ENCODE data around the gene ZNF560. TPM values are rescaled to one million over a fixed set of nuclear protein-coding genes. Genes with fewer than 3 reads are reported as not detected.

Gene ZNF560
- total RNA-seq, 1 experiment from 2014 or later: 1.7 TPM

- no peak for DNase-seq (ENCODE audit: low read depth)
Observed at GRCh38 chr19:9436358-9436757, 62.1 kb downstream of the ZNF560 start.

GRCh38 chr19:9435279-9436268 is 62.8 kb downstream of the ZNF560 start, which contains the start of gene ZNF266:
Gene ZNF266, minus strand, starts transcription at chr19:9435573. Its CDS starts 15,484 bp downstream, at chr19:9420089.
- DNase-seq (ENCODE audit: low read depth): peak; percentile 89

GRCh38 chr19:9431475-9431874 is 66.9 kb downstream of the ZNF560 start:
- DNase-seq (ENCODE audit: low read depth): peak; percentile 32

GRCh38 chr19:9430444-9430843 is 68.0 kb downstream of the ZNF560 start:
- DNase-seq (ENCODE audit: low read depth): no peak

- DNase-seq (ENCODE audit: low read depth): no peak
Observed at GRCh38 chr19:9427941-9428340, 70.5 kb downstream of the ZNF560 start.

Other genes with a start within 250 kb of the ZNF560 start
- gene OR7E24, start 247.7 kb downstream of the ZNF560 start, total RNA-seq (2014; rRNA removed; shearing (Covaris generic)): not detected in 2 replicates
- 5.9 and 18.5 TPM in 2 replicates for gene ZNF699, start 188.8 kb downstream of the ZNF560 start, total RNA-seq (2014; rRNA removed; shearing (Covaris generic))
- gene ZNF559, start 174.4 kb downstream of the ZNF560 start, total RNA-seq (2014; rRNA removed; shearing (Covaris generic)): 7.0 and 13.5 TPM in 2 replicates
- gene ZNF177, start 135.6 kb downstream of the ZNF560 start, total RNA-seq (2014; rRNA removed; shearing (Covaris generic)): 3.1 and 4.0 TPM in 2 replicates
- 16.0 and 17.2 TPM in 2 replicates for gene ZNF266, start 63.0 kb downstream of the ZNF560 start, total RNA-seq (2014; rRNA removed; shearing (Covaris generic))
- gene ZNF426, start 40.0 kb upstream of the ZNF560 start, total RNA-seq (2014; rRNA removed; shearing (Covaris generic)): 4.2 and 8.9 TPM in 2 replicates
- 12.7 and 19.0 TPM in 2 replicates for gene ZNF121, start 85.9 kb upstream of the ZNF560 start, total RNA-seq (2014; rRNA removed; shearing (Covaris generic))
- gene ZNF561, start 122.6 kb upstream of the ZNF560 start, total RNA-seq (2014; rRNA removed; shearing (Covaris generic)): 13.3 and 19.0 TPM in 2 replicates
- 17.4 and 27.4 TPM in 2 replicates for gene ZNF562, start 176.5 kb upstream of the ZNF560 start, total RNA-seq (2014; rRNA removed; shearing (Covaris generic))

Data from M059J (cell line).